ENCODE data around the gene ZNF391.
"Not testable (repeated sequence)": the region's sequence is repeated elsewhere in the genome, so short reads cannot be mapped to it uniquely, and the experiment has no call there.

Gene ZNF391

GRCh38 chr6:27424851-27425250, 36.3 kb downstream of the ZNF391 start:
- not testable (repeated sequence) for DNase-seq

DNA sequence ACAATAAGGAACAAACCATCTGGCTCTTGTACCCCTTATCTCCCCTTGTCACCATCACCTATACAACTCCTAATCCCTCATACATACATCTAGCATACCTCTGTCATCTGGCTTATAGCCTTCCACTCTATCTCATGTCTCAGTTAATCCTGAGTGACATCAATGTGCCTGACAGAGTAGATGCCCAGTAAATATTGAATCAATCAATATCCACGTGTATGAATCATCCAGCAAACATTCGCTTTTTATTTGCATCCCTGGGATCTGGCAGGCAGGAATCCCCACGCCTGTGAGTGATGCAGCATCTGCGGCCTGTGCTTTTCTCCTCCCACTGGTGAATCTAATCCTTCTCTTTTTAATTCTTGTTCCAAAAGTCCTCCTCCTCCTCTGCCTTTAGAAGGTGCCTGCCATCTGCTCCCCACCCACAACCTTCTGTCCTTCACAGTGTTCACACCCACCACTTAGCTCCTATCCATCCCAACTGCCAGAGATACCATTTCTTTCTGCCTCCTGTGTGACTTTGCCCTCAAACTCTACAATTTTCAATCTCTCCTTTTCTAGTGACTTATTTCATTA, 37.6 kb downstream of the ZNF391 start:
- no peak for DNase-seq

DNA sequence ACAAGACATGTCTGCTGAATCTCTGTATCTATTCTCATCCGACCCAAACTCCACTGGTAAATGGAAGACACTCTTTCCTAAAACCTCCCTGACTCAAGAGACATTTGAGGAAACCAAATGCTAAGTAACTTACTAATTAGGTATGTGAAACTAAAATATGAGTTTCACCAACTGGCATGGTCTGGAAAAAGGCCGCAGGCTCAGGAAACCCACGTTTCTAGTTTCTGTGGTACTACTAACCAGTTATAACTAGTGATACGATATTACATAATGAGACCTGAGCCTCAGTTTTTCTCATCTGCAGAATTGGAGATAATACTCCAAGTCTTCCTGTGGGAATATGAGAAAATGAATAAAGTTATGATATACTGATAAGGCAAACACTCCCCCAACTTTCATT, 39.9 kb downstream of the ZNF391 start:
- DNase-seq, result no peak

DNA sequence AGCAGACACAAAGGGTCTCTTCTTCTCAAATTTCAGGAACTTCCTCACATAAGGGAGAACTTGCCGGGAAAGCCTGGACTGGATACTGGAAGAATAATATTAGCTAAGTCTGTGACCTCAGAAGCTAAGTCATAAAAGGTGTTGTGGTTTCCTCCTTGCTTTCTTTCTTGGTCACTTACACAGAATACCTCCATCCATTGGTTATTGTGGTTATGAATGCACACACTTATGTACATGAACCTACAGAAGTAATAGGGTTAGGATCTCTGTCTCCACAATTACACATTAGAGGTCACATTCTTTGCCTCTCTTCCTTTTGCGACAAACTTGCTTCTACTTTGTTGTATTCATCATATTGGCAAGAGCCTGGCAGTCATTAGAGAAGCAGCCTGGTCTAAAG, 40.4 kb downstream of the ZNF391 start:
- DNase-seq, result no peak

DNA sequence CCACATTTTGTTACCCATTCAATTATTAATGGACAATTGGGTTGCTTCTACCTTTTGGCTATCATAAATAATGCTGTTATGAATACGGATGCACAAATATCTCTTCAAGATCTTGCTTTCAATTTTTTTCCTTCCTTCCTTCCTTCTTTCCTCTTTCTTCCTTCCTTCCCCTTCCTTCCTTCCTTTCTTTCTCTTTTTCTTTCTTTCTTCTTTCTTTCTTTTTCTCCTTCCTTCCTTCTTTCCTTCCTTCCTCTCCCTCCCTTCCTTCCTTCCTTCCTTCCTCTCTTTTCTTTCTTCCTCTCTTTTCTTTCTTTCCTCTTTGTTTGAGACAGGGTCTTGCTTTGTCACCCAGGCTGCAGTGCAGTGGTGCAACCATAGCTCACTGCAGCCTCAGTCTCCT, 45.2 kb downstream of the ZNF391 start:
- no peak for DNase-seq

DNA sequence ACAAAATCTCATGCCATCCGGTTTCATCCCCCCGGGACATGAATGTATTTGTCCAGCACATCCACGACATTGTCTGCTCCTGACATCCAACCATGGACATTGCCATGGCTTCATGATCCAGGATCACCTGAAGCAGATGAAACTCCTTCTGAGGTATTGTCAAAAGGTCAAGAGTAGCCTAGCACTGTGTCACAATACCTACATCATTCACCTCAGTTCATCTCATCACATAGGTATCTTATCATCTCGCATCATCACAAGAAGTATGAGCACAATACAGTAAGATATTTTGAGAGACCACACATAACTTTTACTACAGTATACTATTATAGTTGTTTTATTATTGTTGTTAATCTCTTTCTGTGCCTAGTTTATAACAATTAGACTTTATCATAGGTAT, 50.8 kb downstream of the ZNF391 start:
- DNase-seq, result no peak

- DNase-seq, result no peak
Observed at GRCh38 chr6:27441001-27441400, 52.4 kb downstream of the ZNF391 start.

DNA sequence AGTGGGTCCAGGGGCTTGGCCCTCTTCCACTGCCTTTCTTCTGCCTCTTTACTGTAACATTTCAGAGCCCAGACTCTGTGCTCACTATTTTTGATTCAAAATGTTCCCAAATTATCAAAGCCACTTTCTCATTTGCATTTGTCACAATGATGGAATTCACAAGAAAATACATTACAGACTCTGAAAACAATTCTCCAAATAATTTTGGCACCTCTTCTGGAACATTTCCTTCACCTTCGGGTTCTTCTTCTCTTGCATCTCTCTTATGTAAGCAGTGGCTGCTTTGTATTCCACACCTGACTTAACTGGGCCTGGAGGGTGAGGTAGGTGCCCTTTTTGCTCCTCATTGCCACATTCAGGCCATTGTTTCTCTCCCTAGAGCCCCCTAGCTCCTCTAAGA, 54.4 kb downstream of the ZNF391 start:
- no peak for DNase-seq

DNA sequence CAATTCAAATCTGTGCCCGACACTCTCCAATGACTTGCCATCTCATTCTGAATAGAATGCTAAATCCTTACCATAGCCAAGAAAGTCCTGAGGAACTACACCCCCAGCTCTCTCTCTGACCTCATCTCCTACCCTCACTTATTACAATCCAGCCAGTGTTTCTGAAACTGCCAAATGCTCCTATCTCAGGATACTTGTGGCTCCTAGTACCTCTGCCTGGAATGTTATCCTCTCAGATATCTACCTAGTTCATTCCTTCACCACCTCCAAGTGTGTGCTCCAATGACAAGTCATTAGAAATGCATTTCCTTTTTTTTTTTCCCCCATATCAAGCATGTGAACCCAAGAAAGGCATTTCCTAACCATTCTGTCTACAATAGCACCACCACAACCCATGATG, 59.9 kb downstream of the ZNF391 start:
- no peak for DNase-seq

- no peak for DNase-seq
Observed at GRCh38 chr6:27451660-27452390, 63.3 kb downstream of the ZNF391 start.

- DNase-seq, result no peak
Observed at GRCh38 chr6:27452496-27452897, 63.9 kb downstream of the ZNF391 start.

All from stimulated activated CD4-positive, alpha-beta T cell treated with anti-CD3 and anti-CD28 coated beads, Interleukin-2, amount 100 ng/mL, for 48 hours (primary cell).